Ectodermal cell (in vitro differentiated cells): ENCODE measurements around the gene F12.
A peak's percentile ranks its signal among the peaks of the same experiment; 100 is the strongest.

Experiments
- H3K27ac ChIP-seq: 2 replicates; pipeline ENCODE4 v1.7.0; 2013; ENCODE audit warnings: mild to moderate bottlenecking, low read depth, low read length; ENCODE audit not compliant: insufficient read depth, poor library complexity, severe bottlenecking
- H3K27me3 ChIP-seq: 2 replicates; pipeline ENCODE4 v1.7.0; 2013; ENCODE audit warnings: mild to moderate bottlenecking, low read length; ENCODE audit not compliant: insufficient read depth, control insufficient read depth, poor library complexity, severe bottlenecking
- H3K36me3 ChIP-seq: one replicate; pipeline ENCODE4 v1.7.0; 2013; ENCODE audit warnings: low read length; ENCODE audit not compliant: control insufficient read depth, insufficient read depth
- H3K4me1 ChIP-seq: one replicate; pipeline ENCODE4 v1.7.0; 2013; ENCODE audit warnings: low read length; ENCODE audit not compliant: control insufficient read depth, insufficient read depth
- H3K4me3 ChIP-seq: 2 replicates; pipeline ENCODE4 v1.7.0; 2013; ENCODE audit warnings: low read depth, low read length, control low read depth; ENCODE audit not compliant: insufficient read depth
- H3K9me3 ChIP-seq: 2 replicates; pipeline ENCODE4 v1.7.0; 2013; ENCODE audit warnings: mild to moderate bottlenecking, low read length, moderate library complexity; ENCODE audit not compliant: control insufficient read depth
- WGBS, 2 experiments: methylation state at CpG; one replicate each; pipeline ENCODE4 v1.1.7; 2013; ENCODE audit warnings: missing lambda C conversion rate in 2 of 2; 5-methylcytosine and 5-hydroxymethylcytosine counted together

The F12 gene

DNA sequence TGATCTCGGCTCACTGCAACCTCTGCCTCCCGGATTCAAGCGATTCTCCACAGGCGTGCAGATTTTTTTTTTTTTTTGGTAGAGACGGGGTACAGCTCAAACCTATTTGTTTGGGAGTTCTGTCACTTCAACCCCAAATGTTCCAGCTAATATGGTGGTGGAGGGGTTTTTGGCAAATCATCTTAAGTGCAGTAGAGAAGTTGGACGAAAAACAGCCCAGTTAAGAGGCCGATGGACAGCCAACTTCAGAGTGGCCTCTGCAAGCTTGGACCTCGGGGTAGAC is 36.5 kb upstream of the F12 start:
- 46 to 60% methylated on average over 7 to 8 of the region's 8 CpGs for WGBS, 2 experiments
- no peak overlapping the region for H3K27ac ChIP-seq
- H3K36me3 ChIP-seq: no peaks in the 10 kb centered on the region
- no peaks in the 10 kb centered on the region for H3K27me3 ChIP-seq
- H3K4me3 ChIP-seq: peak overlapping the region; percentile 49
- peaks cover 24% of the 10 kb centered on the region for H3K4me1 ChIP-seq
- H3K9me3 ChIP-seq: no peaks in the 10 kb centered on the region

DNA sequence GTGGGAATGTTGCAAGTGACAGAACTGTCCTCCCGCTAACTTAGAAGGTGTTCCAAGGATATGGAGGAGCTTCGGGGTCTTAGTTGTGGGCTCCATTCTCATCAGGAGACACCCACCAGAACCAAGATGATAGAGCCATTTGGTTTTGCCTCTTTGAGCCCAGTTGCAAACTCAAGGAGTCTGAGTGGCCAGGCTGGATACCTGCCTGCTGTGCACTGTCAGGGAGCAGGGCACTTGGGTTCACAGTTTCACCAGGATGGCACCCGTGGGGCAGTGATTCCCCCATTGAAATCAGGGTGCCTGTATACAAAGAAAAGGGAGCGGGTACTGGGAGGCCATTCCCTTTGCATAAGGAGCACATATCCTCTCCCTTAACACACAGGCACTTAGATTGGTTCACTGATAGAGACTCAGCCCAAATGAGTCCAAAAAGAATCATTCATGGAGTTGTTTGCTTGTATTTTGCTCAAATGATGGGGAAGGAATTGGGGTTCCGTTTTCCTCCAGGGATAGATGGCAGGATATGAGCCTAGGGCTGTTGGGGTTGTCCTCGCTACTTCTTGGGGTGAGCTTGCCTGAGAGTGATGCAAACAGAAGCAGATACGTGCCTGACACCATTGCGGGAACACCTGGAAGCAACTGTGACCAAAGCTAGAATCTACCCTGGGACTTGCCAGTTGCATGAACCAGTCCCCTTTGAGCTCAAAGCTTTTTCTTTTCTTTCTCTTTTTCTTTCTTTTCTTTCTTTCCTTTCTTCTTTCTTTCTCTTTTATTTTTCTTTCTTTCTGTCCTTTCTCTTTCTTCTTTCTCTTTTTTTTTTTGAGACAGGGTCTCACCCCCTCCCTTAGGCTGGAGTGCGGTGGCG is 35.9 kb upstream of the F12 start:
- H3K4me1 ChIP-seq: peaks cover 24% of the 10 kb centered on the region
- H3K4me3 ChIP-seq: no peak overlapping the region
- H3K36me3 ChIP-seq: no peaks in the 10 kb centered on the region
- no peak overlapping the region for H3K27ac ChIP-seq
- 83 to 84% methylated on average over 10 of the region's 10 CpGs for WGBS, 2 experiments
- H3K9me3 ChIP-seq: no peaks in the 10 kb centered on the region
- H3K27me3 ChIP-seq: no peaks in the 10 kb centered on the region

DNA sequence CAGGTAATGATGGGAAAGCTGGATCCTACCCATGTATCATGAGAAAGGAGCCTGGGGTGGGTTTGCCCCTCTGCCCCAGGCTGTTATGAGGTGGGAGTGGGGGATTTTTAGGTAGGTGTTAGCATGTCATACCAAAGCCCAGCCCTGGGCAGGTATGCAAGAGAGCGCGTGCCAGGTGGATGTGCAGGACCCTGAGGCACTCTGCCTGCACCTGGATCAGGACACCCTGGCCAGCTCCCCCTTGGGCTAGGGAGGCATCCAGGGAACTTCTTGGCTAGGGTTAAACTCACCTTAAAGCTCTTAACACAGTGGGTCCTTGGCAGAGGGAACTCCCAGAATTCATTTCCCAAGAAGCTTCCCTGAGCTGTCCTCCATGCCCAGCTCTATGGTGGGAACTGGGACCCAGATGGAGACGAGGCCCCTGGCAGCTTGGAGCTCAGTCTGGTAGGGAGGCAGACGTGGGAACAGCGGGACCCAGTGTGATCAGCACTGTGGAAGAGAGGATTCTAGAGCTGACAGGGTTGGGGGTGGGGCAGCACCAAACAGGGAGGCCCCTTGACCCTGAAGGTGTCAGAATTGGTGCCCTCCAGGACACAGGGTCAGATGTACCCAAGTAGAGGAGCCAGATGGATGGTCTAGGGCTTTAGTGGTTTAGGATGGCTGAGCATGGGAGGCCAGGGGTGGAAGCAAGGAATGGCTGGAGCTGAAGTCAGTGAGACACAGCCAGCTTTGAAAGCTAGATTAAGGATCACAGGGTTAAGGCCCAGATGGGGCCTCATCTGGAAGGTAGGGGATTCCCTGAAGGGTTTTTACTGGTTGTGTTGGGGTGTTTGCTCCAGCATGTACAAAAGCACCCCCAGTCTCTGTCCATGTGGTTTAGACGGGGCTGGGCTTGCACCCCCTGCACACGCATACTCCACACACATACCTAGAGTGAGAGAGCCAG is 35.0 kb upstream of the F12 start:
- Histone ChIP-seq H3K9me3 (no peaks in the 10 kb centered on the region), H3K36me3 (no peaks in the 10 kb centered on the region), H3K4me1 (peaks cover 22% of the 10 kb centered on the region), H3K27me3 (no peaks in the 10 kb centered on the region), H3K27ac (no peak overlapping the region), H3K4me3 (no peak overlapping the region)
- 84% methylated on average over 7 of the region's 7 CpGs for WGBS, 2 experiments

DNA sequence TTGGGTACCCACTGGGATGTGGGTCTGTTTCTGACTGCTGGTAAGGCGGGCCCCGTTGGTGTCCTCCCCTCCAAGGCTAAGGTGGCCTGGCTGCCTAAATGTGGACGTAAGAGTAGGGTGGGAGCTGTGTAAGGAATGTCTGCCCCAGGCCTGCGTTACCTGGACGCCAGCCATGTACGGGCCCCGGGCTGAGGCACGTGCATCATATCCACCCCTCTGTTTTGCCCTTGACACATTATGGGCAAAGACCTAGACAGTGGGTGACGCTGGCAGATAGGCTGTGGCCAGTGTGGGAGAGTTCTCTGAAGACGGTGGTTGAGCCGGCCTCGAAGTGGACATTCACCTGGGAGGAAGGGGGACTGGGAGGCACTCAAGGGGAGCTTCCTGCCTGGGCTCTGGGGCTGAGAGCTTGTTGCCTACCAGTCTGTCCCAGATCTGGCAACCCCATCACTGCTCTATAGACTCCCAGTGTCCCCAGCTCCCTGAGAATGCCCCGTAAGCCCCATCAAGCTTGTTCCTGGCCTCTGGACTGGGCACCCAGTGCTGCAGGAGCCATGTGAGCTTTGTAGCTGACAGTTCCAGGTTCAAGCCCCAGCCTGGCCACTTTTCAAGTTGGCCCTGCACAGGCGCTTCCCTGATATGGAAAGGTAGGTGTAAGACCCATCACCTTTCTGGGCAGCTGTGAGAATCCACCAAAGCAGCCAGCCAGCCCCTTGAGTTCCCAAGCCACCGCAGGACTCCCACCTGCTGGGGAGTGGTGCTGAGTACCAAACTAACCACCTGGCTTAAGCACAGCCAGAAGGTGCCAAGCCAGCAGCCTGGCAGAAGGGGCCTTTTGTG is 34.0 kb upstream of the F12 start:
- H3K27me3 ChIP-seq: no peaks in the 10 kb centered on the region
- H3K9me3 ChIP-seq: no peaks in the 10 kb centered on the region
- 93 to 94% methylated on average over 15 of the region's 15 CpGs for WGBS, 2 experiments
- H3K4me1 ChIP-seq: peaks cover 12% of the 10 kb centered on the region
- no peaks in the 10 kb centered on the region for H3K36me3 ChIP-seq
- H3K4me3 ChIP-seq: no peak overlapping the region
- H3K27ac ChIP-seq: no peak overlapping the region

DNA sequence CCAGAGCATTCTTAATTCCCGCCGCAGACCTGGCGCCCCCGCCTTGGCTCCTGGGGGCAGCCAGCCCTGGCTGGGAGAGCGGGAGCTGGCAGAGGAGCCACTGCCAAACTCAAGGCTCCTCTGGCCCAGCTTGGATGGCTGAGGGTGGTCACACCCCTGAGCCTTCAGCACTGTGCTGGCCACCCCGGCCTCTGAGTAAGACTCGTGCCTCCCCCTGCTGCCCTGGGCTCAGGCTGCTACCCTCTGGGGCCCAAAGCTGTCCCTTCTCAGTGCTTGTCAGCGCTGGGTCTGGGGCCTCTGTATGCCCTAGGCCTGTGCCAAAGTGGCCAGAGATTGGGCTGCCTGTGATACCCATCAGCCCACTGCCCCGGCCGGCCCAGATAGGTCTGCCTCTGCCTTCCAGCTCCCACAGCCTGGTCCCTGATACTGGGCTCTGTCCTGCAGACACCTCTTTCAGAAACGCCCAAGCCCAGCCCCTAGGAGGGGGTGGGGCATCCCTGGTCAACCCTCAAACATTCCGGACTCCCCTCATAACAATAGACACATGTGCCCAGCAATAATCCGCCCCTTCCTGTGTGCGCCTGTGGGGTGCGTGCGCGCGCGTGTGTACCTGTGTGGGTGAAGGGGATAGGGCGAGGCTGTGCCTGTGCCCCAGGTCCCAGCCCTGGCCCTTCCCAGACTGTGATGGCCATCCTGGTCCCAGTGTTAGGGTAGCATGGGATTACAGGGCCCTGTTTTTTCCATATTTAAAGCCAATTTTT is 32.9 kb upstream of the F12 start:
- H3K4me1 ChIP-seq: peaks cover 3% of the 10 kb centered on the region
- H3K4me3 ChIP-seq: no peak overlapping the region
- no peaks in the 10 kb centered on the region for H3K9me3 ChIP-seq
- H3K36me3 ChIP-seq: no peaks in the 10 kb centered on the region
- H3K27ac ChIP-seq: no peak overlapping the region
- 94% methylated on average over 20 of the region's 20 CpGs for WGBS, 2 experiments
- H3K27me3 ChIP-seq: no peaks in the 10 kb centered on the region

DNA sequence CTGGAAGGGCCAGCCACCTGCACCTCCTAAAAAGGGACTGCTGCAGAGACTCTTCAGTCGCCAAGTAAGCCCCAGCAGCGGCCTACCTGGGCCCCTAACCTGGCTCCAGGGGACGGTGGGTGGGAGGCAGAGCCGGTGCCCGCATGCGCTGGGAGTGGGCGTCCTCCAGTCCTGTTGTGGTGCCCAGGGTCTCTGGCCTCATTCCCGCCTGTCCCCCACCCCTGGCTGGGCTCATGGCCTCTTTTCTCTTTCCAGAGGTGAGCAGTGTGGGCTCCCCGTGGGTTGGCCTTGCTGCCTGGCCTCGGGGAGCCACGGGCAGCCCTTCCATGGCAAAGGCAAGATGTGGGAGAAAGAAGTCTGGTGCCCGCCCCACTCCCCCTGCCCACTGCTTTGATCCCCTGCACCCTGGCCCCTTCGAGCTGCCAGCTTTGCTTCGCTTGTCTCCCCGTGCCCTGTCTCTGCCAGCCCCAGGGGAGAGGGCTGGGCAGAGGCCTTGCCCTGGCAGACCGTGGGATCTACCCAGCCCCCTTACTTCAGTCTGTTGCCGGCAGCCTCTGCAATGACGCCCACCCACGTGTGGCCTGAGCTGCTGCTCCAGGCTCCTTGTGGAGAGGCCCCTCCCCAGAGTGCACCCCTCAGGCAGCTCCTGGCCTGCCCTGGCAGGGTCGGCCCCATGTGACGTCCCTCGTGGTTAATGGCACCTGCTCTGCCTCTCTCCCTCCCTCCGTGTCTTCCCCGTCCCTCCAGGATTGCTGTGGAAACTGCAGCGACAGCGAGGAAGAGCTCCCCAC is 31.8 kb upstream of the F12 start:
- Histone ChIP-seq H3K27me3 (no peaks in the 10 kb centered on the region), H3K4me3 (no peak overlapping the region), H3K9me3 (no peaks in the 10 kb centered on the region), H3K27ac (no peak overlapping the region), H3K36me3 (no peaks in the 10 kb centered on the region), H3K4me1 (peaks cover 2% of the 10 kb centered on the region)
- WGBS, 2 experiments: 92% methylated on average over 26 of the region's 26 CpGs

DNA sequence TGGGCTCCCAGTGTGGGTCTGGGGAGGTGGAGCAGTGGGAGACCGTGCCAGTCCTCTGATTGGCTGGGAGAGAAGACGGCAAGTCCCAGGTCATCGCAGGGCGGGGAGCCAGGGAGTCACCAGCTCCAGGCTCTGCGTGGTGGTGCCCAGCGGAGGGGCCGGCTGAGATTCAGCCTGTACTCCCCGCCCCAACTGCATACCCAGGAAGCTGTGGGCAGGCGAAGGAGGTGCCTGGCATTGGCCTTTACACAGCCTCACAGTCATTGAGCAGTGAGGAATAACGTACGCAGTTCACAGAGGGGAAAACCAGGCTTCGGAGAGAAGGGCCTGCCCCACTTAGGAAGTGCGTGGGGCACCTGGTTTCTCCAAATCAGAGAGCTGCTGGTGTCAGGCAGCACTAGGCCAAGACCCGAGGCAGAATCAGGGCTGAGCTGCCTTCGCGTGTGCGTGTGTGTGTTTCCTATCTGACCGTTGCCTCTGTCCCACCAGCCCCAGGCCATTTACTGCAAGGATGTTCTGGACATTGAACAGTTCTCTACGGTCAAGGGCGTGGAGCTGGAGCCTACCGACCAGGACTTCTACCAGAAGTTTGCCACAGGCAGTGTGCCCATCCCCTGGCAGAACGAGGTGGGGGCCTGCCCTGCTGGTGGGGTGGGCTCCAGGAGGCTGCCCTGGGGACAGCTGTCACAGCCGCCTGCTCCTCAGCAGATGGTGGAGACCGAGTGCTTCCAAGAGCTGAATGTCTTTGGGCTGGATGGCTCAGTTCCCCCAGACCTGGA is 31.0 kb upstream of the F12 start:
- Histone ChIP-seq H3K36me3 (no peaks in the 10 kb centered on the region), H3K4me3 (no peak overlapping the region)
- 88 to 89% methylated on average over 24 of the region's 24 CpGs for WGBS, 2 experiments

DNA sequence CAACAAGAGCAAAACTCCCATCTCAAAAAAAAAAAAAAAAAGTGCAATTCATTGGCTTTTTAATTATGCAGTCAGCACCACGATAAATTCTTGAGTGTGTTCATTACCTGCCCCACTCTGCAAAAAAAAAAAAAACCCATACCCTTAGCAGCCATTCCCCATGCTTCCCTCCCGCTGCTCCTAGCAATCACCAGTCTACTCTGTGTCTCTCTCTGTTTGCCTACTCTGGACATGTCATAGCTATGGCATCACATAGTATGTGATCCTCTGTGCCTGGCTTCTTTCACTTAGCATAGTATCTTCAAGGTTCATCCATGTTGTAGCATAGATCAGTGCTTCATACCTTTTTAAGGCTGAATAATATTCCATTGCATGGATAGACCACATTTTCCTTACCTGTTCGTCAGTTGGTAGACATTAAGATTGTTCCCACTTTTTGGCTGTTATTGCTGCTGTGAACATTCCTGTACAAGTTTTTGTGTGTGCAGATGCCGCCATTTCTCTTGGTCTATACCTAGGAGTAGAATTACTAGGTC is 30.2 kb upstream of the F12 start:
- no peak overlapping the region for H3K4me3 ChIP-seq
- no peaks in the 10 kb centered on the region for H3K4me1 ChIP-seq
- no peaks in the 10 kb centered on the region for H3K9me3 ChIP-seq
- 95% methylated on average over 4 of the region's 4 CpGs for WGBS, 2 experiments
- H3K27me3 ChIP-seq: no peaks in the 10 kb centered on the region
- no peak overlapping the region for H3K27ac ChIP-seq
- no peaks in the 10 kb centered on the region for H3K36me3 ChIP-seq

More for the DNA sequence above, 31.0 kb upstream of the F12 start:
- Histone ChIP-seq H3K27me3 (no peaks in the 10 kb centered on the region), H3K4me1 (no peaks in the 10 kb centered on the region), H3K9me3 (no peaks in the 10 kb centered on the region), H3K27ac (no peak overlapping the region)
